GM21528 (cell line): Measurements from ENCODE around the gene KRT1.
"Not testable (repeated sequence)": the region's sequence is repeated elsewhere in the genome, so short reads cannot be mapped to it uniquely, and the experiment has no call there.

Source experiments
- ATAC-seq: cut with Tn5 transposase; IDR thresholded peaks from one replicate; pipeline ENCODE4 v1.9.1; 2021; ENCODE audit warnings: mild to moderate bottlenecking, moderate library complexity; ENCODE audit not compliant: unreplicated experiment, low FRiP score

KRT1 gene

DNA sequence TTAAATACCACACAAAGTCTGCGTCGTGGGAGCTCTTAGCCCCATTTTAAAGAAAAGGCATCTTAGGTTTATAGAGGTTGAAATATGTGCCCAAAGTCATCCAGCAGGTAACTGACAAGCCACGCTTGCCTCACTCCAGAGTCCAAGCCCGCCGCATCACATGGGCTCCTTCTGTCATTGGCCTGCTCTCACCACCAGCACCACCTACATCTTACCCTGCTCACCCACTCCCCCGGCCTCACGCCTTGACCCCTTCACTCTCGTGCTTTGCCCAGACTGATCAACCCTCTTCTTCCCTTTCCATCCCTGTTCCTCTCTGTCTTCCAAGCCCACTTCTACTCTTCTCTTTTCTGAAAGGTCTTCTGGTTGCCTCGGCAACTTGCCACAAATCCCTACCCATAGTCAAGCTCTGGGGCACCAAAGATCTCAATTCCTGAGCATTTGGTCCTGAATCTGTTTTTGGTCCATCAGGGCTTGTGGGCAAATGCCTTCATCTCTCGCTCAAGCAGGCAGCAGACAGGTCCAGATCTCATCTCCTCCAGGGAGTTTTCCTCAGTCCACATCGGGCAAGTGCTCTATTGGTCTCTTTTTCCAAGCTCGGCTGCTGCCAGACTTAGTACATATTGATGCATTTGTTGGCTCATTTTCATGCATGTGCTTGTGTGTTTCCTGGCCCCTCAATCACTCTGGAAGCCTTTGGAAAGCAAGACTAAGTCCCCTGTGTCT is 3.5 kb upstream of the KRT1 start:
- no peak for ATAC-seq

DNA sequence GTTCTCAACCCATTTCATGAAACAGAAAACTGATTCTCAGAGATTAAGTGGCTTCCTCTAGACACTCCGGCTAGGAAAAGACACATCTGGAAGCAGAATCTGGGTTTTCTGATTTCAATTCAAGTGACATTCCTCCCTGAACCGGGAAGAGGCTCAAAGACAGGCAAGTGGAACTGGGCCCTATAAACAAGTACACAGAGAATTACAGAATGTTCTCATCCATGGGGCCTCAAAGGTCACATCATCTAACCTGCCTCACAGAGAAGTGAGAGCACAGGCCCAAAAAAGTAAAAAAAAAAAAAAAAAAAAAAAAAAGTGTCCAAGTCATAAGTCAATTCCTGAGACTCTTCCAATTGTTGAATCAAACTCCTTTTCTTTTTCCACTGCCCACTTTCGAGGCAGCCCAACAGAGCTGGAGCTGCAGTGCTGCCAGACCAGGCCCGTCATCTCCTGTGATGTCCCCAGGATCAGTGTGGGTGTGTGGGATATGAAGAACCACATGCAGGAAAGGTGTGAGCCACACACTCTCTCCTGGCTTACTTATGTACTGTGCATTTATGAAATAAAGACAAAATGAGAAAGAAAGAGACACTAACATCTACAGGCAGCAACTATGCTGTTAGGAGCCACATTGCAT is 2.8 kb upstream of the KRT1 start:
- ATAC-seq: no peak

DNA sequence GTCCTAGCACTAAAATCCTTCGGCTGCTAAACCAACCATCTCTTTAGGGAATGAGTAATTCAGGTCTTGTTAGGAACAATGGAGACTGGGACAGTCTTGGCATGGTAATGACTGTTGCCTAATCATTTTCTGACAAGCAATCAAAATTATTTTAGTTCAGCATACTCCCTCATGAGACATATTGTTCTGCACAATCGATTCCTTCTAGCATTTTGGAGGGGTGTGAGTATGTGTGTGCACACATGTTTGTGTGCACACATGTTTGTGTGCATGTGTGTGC is 2.1 kb upstream of the KRT1 start:
- no peak for ATAC-seq

DNA sequence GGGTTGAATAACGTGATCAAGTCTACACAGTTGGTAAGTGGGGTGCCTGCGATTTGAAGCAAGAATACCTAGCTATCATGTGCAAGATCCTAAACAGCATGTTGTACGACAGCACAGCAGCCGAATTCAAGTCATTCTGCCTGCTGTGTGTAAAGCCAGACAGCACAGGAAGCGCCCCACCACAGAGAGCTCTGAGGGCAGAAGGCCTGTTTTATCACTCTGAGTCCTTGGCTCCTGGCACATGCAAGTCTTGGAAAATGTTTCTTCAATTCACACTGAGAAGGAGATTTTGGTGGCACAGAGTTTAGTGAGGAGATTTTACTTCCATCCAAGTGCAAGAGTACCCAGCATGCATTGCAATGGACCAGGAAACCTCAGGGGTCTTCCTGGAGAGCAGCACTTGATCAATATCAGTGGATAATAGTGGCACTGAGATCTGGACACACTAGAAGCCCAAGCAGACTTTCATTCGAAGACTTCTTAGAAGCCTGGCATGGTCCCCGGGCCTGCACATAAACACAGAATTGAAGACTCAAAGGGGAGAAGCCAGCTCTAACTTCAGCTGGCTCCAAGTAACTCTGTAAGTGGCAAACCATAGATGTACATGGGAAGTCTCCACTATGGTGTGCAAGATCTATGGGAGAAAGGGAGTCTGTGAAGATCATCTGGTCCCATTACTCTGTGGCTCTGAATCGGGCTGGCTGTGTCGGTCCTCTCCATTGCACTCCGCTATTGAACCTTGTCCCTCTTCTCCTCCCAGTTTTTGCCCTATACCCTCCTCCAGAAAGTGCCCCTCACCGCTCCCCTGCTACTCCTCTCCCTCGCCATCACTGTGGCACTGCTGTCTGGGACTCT is 1.5 kb upstream of the KRT1 start:
- ATAC-seq: no peak

DNA sequence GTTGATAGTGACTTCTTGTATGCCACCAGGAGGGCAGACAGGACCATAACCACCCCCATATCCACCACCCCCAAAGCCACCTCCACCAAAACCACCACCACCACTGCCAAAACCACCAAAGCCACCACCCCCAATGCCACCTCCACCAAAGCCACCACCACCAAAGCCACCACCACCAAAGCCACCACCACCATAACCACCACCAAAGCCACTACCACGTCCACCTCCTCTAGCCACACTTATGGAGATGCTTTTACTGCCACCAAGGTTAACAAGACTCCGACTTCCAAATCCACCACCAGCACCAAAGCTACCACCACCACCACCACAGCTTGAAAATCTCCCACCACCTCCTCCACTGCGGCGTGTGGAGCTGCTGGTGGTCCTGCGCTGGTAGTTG is 332 bp downstream of the KRT1 start:
- ATAC-seq: no peak

DNA sequence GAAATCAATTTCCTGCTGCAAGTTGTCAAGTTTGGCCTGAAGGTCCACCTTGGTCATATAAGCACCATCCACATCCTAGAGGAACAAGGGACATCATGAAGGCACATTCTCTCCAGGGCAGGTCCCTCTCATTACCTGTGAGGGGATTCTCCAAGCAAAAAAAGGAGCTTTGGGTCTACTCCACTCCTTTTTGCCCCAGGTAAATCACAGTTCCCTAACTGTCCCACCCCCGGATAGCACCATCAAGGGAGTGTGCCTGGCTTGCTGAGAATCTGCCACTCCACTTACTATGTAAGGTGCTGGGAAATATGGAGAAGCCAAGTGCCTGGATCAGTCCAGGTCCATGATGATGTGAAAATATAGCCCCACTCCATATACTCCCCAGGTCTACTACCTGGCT is 2.5 kb downstream of the KRT1 start:
- ATAC-seq: no peak

DNA sequence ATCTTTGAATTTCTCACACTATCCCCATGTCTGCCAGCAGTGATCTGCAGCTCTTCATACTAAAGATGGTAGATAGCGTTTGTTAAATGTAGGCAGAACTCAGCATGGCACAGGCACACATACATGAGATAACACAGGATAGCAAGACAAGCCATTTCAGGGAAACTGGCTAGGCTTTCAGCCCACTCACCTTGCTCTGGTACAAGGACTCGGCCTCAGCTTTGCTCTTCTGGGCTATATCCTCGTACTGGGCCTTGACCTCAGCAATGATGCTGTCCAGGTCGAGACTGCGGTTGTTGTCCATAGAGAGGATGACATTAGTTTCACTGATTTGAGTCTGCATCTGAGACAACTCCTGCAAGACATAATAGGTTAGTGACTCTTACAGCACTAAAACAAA is 3.1 kb downstream of the KRT1 start:
- no peak for ATAC-seq

DNA sequence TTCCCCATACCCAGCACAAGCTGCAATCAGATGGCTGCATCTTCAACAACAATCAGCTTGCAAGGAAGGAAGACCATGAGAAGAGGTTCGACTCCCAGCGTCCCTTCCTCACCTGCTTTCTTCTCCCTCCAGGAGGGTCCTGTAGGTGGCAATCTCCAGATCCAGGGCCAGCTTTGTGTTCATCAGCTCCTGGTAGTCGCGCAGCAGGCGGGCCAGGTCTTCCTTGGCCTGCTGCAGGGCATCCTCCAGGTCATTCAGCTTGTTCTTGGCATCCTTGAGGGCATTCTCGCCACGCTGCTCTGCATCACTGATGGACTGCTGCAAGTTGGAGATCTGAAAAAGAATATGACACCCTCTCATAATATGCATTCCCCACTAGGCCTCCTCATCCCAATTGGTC is 4.0 kb downstream of the KRT1 start:
- ATAC-seq: no peak

DNA sequence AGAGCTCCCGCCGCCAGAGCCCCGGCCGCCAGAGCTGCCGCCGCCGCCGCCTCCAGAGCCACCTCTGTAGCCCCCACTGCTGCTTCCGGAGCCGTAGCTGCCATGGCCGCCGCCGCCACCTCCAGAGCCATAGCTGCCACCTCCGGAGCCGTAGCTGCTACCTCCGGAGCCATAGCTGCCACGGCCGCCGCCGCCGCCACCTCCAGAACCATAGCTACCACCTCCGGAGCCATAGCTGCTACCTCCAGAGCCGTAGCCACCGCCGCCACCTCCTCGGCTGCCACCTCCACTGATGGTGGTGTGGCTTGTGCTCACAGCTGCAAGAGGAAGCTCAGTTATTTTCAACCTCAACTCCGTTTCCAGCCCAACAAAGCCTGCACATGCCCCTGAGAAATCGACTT is 4.9 kb downstream of the KRT1 start:
- ATAC-seq: no peak

DNA sequence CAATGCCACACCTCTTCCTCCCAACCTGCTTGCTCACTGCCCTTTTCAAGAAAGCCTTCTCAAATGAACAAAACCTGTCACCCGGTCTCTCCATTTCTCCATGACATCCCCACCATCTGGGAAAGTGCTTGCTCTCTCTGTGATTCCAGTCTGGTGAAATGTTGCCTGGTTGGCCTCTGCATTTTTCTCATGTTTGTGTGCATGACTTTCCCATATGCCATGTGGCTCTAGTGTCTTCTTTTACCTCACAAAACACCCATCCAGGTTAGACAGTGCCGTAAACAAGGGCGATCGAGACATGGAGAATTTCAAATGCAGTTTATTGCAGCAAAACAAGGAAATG is 5.8 kb downstream of the KRT1 start:
- ATAC-seq: no peak

DNA sequence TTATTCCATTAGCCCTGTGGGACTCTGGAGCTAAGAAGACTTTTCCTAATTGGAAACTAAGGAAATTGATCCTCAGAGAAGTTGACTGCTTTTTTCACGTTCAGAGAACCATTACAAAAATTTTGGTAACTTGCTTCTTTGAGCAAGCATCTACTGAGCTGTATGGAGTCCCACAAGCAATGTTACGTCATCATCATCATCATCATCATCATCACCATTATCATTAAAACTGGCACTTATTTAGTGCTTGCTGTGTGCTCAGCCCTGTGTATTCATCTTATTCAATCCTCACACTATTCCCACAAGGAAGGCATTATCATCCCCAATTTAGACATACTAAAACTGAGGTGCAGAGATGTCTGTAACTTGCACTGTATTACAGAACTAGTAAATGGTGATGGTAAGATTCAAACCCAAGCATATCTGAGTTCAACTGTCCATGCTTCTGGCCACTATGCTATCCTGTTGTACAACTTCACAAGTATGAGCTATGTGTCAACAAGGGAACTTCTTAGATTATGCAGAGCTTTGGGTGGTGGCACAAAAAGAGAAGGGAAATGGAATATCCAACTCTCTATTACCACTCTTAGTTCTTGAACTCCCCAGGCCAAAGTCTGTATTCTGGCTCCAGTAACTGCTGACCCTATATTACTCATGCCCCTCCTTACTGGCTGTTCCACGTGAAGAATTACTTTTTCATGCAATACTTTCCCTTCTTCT is 6.3 kb downstream of the KRT1 start:
- ATAC-seq: no peak

DNA sequence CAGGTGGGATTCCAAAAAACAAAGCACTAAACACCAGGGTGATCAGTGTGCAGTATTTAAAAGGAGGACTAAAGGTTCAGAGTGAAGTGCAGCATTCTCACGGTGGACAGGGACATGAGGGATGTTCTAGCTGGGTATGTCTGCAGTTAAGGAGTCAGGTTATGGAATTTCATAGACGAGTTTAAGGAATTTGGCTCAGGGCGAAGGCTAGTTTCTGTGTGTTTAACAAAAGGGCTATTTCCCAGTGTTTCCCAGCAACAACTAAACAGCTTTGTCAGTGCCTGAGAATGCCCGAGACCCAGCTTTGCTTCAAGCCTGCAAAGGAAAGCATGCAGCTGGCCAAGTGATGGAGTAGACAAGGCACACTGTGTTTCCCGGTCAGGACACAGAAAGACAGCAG is 7.0 kb downstream of the KRT1 start:
- ATAC-seq: no peak

DNA sequence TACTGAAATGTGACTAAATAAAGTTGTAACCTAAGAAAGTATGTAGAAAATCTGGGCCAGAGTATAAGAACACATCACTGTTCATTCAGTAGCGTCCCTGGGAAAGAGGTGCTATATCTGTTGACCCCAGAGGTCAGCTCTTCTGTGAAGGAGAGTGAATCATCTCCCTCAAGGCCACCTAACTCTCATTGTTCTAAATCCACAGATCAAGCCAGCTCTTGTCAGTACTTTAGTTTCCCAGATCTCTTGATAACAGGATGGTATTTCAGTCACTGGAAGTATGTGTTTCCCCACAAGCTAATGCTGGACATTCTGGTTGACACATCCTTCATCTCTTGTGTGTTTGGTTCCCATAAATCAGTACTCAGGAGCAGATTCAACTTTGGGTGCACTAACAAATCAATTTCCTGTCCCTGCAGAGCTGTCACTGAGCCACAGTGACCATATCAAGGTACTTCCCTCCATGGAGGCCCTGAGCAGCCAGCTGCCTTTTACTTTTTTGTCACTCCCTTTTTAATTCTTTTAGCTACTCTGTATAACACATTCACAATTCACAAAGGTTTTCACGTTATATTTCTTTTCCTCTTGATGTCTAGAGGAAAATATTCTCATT is 7.8 kb downstream of the KRT1 start:
- ATAC-seq: no peak

DNA sequence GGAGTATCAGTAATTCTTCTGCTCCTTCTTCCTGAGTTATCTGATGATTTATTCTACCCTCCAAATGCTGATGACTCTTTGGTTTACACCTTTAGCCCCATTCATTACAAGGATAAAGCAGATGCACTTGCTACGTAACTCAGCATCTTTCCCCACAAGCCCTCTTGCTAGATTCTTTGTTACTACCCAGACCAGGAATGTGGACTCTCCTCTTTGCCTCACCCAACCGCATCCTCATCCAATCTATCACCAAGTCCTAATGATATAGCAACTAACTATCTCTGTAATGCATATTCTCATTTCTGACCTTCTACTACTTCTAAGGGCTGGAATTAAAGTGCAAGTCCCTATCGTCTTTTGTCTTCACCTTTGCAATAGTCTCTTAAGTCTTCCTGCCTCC is 9.2 kb downstream of the KRT1 start:
- ATAC-seq: no peak

DNA sequence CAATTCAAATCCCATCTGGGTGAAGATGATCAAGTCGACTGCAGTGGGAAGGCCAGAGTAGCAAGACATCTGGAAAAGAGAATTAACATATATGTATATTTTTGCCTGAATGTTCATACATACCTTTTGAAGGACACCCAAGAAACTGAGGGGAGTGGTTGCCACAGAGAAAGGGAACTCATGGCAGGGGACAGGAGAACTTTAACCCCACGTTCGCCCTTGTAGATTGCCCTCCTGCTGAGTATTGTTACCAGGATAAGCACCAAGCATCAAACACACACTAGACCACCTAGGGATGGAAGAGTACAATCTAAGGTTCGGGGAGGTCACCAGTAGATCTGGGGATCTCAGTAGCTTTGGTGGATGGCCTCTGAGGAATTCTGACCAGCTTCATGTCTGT is 9.7 kb downstream of the KRT1 start:
- no peak for ATAC-seq

DNA sequence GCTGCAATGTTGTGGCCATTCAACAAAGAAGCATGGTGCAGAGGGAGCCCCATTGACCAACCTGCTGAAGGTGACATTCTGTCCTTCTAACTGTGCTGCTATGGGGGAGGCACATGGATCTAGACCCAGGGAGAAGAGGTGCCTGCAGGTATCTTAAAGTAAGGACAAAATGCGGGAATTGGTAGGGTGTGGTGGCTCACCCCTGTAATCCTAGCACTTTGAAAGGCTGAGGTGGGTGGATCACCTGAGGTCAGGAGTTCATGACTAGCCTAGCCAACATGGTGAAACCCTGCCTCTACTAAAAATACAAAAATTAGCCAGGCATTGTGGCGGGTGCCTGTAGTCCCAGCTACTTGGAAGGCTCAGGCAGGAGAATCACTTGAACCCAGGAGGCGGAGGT is 10.3 kb downstream of the KRT1 start:
- not testable (repeated sequence) for ATAC-seq

DNA sequence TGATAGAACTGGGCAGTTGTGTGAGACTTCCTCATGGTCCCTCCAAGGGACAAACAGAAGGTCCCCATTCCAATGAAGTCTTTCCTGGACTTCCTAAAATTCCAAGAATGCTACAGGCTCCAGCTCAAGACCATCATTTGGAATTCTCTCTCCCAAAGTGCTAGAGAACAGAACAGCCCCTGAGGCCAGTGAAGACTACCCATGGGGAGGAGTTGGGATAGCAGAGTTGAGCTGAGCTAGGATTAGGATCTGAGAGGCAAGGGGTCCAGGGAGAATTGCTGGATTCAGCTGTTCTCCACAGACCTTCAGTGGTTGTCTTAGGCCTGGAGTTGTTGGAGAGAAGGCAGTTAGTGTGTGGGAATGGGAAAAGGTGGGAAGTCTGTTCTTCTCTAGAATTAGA is 10.8 kb downstream of the KRT1 start:
- no peak for ATAC-seq

DNA sequence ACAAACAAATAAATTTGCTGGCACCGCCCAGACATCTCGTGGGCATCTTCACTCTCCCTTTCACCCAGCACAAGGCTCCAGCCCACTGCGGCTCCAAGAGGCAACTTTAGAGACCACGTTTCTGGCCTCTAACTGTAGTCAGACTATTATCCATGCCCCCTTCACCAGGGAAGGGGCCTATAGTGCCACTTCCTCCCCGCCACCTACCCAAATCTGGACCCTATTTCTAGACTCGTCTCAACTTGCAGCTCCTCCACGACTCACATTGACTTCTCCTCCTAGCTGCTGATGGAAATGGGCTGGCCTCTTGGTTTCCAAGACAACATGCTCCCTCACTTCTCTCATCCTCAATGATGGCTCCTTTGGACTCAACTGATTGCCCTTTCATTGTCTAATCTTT is 12.3 kb downstream of the KRT1 start:
- ATAC-seq: no peak

DNA sequence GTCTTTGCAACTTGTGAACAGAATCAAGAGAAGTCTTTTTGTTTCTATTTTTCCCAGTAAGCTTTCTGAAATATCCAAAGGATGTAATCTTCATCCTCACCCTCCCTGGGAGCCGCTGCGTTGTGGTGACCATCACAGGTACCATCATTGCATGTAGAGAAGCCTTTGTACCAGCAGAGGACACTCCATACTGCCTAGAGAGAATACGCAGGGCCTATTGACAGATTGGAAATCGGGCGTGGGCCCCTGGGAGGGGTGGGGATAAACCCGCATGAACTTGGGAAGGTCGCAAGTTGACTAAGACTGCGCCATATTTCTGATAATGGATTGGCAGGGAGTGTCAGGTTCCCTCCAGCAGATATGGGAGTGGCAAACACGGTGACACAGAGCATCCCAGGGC is 12.7 kb downstream of the KRT1 start:
- no peak for ATAC-seq

DNA sequence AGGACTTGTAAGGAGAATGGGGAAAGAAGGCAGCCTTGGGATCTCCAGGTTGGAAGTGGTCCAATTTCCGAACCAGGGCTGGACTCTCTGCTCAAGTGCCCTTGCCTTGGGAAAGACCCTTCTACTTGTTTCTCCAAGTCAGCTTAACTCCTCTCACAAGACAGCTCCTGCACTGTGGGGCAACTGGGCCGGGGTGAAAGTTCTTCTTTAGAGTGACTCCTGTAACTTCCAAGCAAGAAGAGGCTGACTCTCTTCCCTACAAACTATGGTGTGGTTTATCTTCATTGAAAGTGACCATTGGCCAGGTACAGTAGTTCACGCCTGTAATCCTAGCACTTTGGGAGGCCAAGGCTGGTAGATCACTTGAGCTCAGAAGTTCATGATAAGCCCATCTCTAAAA is 13.7 kb downstream of the KRT1 start:
- no peak for ATAC-seq

DNA sequence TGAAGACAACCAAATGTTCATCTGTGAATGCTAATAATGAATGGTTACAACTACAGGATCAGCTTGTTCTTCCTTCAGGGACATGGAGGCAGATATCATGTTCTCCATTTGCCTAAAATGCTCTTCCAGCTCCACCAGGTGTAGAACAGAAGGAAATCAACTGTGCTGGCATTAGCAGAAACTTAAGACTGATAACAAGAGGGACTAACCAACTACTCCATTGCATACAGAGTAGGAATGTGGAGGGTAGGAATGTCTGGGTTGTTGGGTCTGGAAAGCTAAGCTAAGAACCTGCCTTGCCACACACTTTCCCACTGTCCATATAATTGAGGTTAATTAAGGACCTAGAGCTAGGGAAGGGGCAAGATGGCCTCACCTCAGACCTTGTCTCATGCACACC is 16.8 kb downstream of the KRT1 start:
- no peak for ATAC-seq
